HG03354 (cell line): ENCODE measurements around the gene LMF1.
A peak's percentile ranks its signal among the peaks of the same experiment; 100 is the strongest.
"Not testable (repeated sequence)": the region's sequence is repeated elsewhere in the genome, so short reads cannot be mapped to it uniquely, and the experiment has no call there.

Experiments
- ATAC-seq: cut with Tn5 transposase; IDR thresholded peaks from one replicate; pipeline ENCODE4 v1.9.1; 2021; ENCODE audit warnings: mild to moderate bottlenecking; ENCODE audit not compliant: unreplicated experiment, poor library complexity, severe bottlenecking

LMF1 gene

DNA sequence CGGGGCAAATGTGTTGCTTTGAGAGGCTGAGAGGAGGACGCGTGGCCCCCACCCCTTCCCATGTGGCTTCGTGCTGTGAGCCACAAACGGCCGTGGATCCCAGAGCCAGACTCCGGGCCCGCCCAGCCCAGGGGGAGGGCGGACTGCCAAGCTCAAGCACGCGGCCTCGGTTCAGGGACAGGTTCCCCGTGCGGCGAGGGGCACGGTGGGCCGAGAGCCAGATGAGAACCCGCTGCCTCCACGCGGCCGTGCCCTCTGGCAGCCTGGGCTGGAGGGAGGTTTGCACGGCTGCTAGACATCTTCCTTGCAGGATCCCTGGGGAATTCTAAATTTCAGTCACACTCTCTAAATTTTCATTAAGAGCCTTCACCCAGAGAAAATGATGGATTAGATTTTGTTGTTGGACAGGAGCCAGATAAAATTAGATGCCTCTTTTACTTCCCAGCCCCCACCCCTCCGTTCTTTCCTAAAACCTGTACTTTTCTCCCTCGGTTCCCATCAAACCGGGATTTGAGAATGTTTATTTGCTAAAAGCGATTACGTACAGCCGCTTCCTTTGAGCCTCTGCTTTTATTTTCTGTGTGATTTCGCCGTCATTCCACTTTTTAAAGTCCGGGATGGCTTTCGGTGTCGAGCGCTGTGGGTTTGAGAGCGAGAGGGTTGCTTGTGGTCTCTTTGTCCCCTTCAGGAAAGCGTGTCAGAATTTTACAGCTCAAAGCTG is 145.3 kb downstream of the LMF1 start:
- no peak for ATAC-seq

DNA sequence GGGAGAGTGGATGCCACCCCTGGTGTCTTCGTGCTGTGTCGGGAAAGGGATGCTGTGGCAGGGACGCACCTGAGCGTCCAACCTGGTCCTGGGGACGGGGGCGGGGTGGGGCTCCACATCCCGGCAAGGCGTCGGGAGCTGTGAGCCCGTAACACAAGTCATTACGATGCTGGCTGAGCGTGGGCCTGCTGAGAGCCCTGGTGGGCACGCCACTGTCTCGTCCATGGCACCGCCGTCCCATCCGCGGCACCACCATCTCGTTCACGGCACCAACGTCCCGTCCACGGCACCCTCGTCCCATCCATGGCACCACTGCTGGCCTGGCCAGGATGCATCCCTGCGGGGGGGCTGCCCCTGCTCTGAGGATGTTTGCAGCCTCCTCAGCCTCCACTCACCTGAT is 146.2 kb downstream of the LMF1 start:
- no peak for ATAC-seq

DNA sequence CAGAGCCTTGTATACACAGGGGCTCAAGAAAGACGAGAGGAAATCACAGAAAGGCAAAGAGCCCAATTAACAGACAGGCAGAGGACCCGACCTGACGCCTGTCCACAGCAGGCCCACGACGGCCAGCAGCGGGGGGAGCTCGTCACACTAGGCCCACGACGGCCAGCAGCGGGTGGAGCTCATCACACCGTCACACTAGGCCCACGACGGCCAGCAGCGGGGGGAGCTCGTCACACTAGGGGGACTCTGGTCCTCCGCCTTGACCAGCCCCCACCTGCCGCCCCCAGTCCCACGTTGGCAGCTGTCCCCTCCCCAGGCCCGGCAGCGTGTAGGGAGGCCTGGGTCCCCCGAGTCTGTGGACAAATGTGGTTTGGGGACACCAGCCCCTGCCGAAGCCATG is 146.6 kb downstream of the LMF1 start:
- no peak for ATAC-seq

DNA sequence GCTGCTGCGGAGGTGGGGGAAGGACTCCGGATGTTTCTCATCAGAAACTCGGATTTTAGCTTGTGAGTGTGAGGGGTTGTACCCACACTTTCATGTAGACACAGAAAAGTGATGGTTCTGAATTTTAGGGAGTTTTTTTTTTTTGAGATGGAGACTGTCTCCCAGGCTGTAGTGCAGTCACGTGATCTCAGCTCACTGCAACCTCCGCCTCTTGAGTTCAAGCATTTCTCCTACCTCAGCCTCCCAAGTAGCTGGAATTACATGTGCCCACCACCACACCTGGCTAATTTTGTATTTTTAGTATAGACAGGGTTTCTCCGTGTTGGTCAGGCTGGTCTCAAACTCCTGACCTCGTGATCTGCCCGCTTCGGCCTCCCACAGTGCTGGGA is 147.9 kb downstream of the LMF1 start:
- ATAC-seq: no peak

DNA sequence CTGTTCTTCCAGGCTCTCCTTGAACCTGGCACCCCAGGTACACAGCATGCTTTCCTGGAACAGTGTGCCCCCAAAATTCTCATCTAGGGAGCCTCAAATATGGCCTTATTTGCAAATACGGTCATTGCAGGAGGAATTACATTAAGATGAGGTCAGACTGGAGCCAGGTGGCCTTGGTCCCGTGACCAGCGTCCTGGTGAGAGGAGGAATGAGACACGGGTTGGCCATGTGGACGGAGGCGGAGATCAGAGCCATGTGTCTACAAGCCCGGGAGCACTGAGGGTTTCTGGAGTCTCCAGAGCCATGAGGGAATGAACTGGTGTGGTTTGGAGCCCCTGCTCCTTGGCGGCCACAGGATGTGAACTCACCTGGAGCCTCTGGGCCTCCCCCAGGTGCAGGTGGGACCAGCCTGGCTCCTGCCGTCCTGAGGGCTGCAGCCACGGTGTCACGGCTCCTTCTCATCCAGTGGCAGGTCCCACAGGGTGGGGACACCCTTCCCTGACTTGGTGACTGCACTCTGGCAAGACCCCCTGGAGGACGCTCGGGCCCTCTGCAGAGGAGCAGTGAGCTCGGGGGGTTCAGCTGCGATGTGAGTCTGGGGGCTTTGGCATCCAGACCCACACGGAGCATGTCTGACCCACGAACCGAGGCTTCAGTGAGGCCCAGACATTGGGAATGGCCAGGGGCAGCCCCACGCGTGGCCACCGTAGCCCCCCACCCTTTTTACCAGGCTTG is 148.4 kb downstream of the LMF1 start:
- ATAC-seq: no peak

DNA sequence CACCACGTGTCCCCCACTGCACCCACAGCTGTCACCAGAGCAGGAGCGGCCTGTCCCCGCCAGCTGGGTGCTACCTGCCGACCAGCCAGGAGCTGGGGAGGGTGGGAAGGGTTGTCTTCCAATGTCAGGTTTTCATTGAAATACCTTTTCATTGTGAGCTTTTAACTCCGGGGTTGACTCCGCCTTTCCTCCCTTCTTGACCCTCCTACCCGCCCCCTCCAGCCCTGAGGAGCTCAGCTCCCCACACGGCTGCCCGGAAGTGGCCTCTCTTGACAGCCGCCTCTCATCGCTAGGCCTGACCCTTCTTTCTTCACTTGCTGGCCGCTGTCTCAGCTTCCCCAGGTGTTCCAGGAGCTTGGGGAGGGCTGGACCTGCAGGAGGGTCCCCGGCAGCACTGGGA is 149.0 kb downstream of the LMF1 start:
- ATAC-seq: no peak

DNA sequence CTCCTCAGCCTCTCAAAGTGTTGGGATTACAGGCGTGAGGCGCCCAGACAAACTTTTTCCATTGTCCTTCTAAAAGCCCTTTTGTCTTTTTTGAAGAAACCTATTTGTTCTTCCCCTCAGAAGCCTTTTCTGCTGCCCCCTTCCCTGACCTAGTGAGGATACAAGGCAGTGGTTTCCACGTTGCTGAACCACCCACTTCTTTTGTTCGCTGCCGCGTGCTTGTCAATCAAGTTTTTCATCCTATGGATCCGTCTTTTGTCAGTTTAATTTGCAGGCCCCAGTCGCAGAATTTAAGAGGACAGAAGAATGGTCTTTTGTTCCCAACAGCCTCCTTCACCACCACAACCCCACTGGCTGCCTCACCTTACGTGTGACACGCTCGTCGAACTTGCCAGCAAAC is 150.0 kb downstream of the LMF1 start:
- ATAC-seq: no peak

DNA sequence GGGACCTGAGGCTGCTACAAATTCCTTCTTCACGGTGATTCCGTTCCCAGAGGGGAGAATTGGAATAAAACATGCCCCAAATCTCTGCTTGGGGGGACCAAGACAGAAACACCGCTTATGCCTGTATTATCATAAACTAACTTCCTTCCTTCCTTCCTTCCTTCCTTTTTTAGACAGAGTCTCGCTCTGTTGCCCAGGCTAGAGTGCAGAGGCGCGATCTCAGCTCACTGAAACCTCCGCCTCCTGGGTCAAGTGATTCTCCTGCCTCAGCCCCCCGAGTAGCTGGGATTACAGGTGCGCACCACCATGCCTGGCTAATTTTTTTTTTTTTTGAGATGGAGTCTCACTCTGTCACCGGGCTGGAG is 150.8 kb downstream of the LMF1 start:
- ATAC-seq: not testable (repeated sequence)

DNA sequence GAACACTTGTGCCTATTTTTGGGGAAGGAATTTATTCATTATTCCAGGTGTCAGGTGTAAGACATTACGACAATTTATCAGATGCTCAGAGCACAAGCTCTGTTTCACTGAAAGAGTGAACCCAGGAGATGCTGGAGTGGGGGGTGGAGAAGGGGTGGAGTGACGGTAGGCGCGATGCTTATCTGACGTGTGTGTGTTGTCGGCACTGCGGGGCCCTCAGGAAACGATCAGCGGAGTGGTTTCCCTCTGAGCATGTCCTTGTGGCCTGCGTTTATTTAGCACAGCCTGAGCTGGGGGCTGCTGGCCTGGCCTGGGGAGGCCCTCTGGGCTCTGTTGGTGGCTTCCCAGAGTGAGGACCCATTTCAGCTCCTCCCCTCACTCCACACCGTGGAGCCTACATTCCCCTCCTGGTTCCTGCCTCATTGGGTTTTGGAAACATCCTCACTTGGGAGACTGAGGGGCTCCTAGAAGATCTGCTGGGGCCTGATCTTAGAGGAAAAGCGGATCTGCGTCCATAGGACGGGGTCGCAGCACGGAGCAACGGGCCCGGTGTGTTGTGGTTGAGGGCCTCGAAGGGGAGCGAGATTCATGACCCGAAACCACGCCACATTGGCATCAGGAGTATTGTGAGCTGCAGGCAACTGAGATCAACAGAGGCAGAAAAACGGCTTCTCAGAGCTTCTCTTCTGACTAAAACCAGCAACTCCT is 151.3 kb downstream of the LMF1 start:
- ATAC-seq: no peak

DNA sequence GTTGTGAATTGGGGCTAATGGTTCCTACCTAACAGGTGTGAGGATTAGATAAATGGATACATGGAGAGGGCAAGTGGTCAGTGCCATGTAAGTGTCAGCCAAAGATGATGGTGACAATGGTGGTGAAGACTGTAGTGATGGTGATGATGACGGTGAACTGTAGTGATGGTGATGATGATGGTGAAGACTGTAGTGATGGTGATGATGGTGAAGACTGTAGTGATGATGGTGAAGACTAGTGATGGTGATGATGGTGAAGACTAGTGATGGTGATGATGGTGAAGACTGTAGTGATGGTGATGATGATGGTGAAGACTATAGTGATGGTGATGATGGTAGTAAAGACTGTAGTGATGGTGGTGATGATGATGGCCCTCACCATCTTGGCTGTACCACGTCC is 152.2 kb downstream of the LMF1 start:
- no peak for ATAC-seq

DNA sequence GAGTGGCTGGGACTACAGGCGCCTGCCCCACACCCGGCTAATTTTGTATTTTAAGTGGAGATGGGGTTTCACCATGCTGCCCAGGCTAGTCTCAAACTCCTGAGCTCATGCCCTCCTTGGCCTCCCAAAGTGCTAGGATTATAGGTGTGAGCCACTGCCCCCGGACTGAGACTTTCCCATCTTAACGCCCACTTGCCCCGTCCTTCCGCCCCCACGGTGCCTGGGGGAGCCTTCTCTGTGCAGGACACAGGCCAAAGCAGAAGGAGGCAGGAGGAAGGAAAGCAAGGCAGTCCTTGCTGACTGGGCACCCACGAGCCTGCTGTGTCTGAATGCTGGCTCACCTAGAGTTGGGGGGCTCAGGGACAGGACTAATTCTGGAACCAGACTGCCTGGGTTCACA is 152.7 kb downstream of the LMF1 start:
- no peak for ATAC-seq

DNA sequence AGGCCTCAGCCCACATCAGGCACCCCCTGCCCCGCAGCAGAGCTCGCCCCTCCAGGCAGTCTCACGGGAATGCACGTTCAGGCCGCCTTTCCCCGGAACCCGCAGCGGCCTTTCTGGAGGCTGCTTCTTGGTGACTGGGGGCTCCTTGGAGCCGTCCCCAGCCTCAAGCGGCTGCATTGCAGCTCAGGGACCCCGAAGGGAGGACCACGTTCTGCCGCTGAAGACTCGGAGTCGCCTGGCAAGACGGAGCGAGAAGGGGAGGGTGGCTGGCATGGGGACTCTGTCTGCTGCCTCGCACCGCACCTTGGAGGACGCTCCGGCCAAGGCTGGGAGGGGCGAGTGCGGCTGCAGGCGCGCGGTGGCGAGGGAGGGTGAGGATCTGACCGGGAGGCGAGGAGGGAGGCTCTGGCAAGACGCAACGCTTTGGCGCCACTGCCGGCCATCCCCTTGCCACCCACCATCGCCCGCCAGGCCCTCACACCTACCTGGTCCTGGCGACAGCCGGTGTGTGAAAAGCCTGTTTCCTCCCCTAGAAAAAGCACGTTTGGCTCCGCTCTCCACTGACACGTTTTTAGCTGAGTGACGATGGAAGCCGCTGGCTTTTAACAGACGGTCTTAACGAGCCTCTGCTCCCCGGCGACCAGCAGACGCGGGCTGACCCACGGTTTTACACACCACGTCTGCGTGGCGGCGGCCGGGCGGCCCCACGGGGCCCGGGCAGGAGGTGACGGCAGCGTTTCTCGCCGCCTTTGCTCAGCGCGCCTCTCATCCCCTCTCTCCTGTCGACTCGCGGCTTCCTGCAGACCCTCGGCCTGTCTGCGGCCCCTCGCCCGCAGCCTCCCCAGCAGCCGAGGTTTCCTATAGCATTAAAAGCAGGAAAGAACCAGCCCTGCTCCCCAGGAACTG is 153.5 kb downstream of the LMF1 start:
- ATAC-seq: no peak

DNA sequence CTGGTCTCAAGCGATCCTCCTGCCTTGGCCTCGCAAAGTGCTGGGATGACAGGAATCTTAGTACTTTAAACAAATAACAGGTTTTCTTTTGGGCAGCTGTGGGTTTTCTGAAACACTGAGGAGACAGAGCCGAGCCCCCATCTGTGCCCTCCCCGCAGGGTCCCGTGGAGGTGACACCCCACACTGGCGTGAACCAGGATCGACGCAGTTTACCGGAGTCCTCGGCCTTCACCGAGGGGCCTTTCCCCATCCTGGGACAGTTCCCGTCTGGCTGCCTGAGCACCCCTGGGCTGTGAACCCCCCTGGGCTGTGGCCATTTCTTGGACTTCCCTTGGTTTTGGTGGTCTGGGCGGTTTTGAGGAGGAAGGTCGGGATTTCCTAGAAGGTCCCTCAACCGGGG is 154.9 kb downstream of the LMF1 start:
- ATAC-seq: no peak

DNA sequence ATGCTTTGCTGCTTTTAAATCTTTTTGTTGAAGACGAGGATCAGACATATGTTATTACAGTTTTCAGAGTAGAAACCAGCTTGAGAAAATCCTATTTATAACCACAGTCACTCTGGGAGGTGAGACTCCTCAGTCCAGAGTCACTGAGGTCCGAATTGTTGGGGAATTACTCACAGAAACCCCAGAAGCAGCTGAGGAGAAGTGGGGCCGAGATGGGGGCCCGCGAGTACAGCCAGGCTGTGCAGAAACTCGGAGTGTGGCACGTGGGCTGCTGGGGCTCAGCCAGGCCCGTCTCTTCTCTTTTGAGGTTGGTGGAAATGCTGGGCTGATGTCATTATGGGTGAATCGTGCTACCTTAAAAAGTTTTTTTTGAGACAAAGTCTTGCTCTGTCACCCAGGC is 155.8 kb downstream of the LMF1 start:
- ATAC-seq: no peak

DNA sequence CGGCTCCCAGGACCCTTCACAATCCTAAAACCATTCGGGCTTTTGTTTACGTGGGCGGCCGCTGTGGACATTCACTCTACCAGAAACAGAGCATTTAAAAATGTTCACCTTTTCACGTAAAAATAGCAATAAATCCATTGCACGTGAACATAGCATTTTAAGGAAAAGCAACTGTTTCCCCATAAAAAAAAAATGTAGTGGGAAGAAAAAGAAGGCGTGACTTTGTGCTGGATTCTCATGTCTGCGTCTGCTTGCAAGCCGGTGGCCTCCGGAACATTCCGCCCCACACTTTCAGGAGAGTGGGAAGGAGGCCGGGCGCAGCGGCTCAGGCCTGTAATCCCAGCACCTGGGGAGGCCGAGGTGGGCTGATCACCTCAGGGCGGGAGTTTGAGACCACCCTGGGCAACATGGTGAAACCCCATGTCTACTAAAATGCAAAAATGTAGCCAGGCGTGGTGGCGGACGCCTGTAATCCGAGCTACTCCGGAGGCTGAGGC is 156.8 kb downstream of the LMF1 start:
- no peak for ATAC-seq

DNA sequence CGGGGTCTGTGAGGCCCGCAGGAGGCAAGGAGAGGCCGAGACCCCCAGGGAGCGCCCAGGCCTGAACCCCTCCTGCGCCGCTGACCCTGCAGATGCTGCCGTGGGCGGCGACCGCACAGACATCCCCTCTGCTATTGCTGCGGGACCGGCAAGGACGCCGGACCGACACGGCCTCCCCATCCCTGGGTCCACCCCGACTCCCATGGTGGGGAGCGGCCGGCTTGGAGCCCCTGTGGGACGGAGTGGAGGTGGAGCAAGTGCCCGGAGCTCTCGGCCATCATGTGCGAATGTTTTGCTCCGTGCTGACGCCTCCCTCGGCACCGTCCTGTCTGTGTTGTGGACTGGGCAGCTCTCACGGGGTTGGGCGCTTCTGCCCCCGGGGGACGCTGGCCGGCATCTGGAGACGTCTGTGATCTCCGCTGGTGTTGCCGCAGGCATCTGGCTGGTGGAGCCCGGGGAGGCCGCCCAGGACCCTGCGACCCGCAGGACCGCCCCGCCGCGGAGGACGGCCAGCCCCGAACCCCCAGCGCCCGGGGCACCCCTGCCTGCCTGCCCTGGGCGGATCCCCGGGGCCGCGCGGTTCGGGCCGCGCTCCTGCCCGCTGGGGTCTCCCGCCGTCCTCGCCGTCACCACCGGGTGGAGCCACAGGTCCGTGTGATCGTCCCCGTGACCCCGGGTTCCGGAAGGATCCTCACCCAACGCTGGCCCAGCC is 157.4 kb downstream of the LMF1 start:
- no peak for ATAC-seq

DNA sequence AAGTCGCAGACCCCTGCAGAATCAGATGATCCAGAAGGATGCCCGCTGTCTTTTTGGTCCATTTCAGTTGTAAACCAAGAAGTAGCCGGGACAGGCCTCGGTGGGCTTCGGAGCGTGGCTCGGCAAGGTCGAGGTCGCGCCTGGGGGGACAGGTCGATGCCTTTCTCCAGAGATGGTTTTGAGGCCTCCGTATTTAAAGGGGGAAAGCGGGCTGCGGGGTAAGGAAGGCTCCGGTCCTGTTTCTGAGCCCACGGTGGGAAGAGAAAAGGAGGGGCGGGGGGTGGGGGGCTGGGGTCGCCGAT is 162.7 kb downstream of the LMF1 start:
- ATAC-seq: no peak

DNA sequence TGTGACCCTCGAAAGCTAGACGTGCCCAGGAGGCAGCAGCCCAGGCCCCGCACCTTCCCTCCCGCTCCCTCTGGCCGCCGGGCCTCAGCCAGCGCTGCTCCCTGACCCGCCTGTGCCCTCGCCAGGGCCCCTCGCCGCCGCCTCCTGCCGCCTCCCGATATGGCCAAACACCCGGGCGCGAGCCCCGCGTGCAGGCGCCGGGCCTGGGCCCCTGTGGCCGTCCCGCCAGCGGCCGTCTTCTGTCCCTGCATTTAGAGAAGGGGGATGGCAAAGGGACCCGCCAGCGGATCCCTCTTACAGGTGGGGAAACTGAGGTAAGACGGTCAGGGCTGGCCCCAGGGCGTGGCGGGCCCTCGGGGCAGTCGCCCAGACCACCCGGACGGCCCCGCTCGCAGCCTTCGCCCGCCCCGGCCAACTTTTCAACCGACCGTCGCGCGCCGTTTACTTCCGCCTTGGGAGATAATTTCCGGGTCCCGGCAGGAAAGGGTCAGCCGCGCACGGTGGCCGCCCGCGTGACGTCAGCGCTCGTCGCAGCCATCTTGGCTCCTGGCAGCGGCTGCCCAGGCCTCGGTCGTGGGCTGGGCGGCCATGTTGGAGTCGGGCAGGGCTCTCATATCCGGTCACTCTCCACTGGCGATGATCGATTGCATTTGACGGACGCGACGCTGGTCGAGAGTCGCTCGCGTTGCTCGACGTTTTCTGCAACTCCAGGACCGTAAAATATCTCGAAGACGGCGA is 163.3 kb downstream of the LMF1 start:
- peak; percentile 89 for ATAC-seq

DNA sequence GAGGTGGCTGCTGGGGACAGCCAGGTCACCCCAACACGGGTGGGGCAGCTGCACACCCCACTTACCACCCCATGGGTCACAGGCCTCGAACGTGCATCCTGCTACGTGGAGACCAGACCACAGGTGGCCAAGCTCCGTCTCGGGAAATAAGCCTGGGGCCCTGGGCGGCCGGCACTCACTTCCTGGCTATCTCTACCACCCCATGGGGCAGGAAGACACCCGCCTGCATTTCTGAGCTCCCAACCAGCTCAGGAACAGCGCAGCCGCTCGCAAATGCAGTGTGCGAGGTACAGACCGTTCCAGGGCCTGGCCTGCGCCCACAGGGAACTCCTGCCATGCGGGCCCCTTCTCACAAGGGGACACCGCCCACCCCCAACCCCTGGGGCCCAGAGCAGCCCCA is 165.3 kb downstream of the LMF1 start:
- ATAC-seq: no peak
